ENCODE measurements around the gene ABHD8. TPM values are rescaled to one million over a fixed set of nuclear protein-coding genes. Genes with fewer than 3 reads are reported as not detected.

ABHD8 gene
- total and polyA plus RNA-seq, 2 of the 13 experiments (the other 11 are each of a cell fraction or from before 2014, with no cell fraction given): 6.3 to 7.2 TPM

DNA sequence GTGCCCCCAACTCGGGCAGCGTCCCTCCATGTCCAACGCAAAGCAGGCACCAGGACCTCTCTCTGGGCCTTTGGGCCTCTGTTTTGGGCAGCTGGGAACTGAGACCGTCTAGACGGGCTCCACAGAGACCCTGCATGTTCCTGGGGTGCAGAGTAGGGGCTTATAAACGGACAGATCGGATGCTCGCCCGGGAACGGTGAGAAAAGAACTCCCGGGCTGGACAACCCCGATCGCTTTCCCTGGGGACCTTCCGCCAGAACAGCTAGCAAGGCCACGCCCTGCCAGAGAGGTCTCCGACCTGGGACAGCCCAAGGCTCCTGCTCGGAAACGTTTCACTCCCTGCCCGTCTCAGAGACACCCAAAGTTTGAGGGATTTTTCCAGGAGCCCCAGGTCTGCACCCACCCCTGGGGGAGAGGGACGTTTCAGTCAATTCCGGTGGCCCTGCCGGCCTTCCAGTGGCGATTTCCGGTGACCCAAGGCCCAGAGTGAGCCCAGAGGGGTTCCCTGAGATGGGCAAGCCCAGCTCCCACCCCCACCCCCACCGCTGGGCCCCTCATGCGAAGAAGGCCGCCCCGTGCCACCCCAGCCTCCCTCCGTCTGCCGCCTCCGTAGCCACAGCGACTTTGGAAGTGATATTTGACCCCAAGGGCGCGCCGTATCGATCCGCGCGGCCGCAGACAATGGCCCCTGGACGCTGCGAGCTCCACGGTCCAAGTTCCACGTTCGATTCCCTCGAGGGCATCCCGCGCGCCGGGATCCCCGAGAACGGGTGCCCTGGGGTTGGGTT is 59.2 kb downstream of the ABHD8 start:
- Histone ChIP-seq H3K4me3 (replicated peaks in 1 of 3; ENCODE audit: insufficient read depth in 1 of 3, low read depth in 2 of 3, low read length in 3 of 3) (peak overlapping the region; percentile 87 to 92 (median 89)), H4K20me1 (ENCODE audit: insufficient read depth, low read length) (peaks cover 27% of the 10 kb centered on the region; the same call in 1 of the 2 replicates), H3K9me3 (ENCODE audit: low read length) (no peaks in the 10 kb centered on the region), H2AFZ (ENCODE audit: low read length) (no peak overlapping the region), H3K4me1 (ENCODE audit: insufficient read depth, low read length) (peaks cover 72% of the 10 kb centered on the region), H3K9ac (ENCODE audit: insufficient read depth, low read depth, low read length) (peak overlapping the region; percentile 90), H3K79me2 (ENCODE audit: insufficient read depth, low read length) (peaks cover 47% of the 10 kb centered on the region), H3K27ac (ENCODE audit: extremely low read length, insufficient read depth, low read length) (peak overlapping the region; percentile 95), H3K27me3 (ENCODE audit: control insufficient read depth in 1 of 2, insufficient read depth in 2 of 2, low read length in 2 of 2) (no peaks in the 10 kb centered on the region), H3K4me2 (ENCODE audit: low read depth, low read length) (peak overlapping the region; percentile 99), H3K36me3 (replicated peaks in 1 of 2; ENCODE audit: control insufficient read depth in 1 of 2, insufficient read depth in 2 of 2, low read length in 2 of 2) (no peaks in the 10 kb centered on the region)
- peak; percentile 18 for ATAC-seq
- in situ Hi-C loops (cut with HindIII; ENCODE audit: extremely low pct_ligation_motif_present, low pct_unique_long_range_greater_than_20kb) (no loop called here), intact Hi-C loops (cut with micrococcal nuclease; ENCODE audit: unreplicated experiment) (no loop called here)
- ChIA-PET CTCF (ENCODE audit: low intra/inter-chr PET ratio, low total read pairs) (no interaction called here), POLR2A (interaction anchor here (0.5 to 9.0 kb wide), 16 partner anchors 8 to 161 kb away, joined by 3 to 178 read pairs (median 4); partner anchors contain the start of genes BABAM1, BST2, MRPL34 and OCEL1)
- 0% methylated on average over 18 of the region's 52 CpGs for WGBS (ENCODE audit: low lambda C conversion rate)
- BruUV-seq (replicated peaks): no TSS peak
- peak; percentile 51 for DNase-seq (ENCODE audit: low spot score)
- FAIRE-seq: peak; percentile 56
- TF ChIP-seq MEIS2 (CRISPR knock-in tag; IDR thresholded peaks at IDR 0.05) (peak; percentile 22; the same call in 1 of the 2 replicates), AGO2 (optimal IDR thresholded peaks at IDR 0.05; ENCODE audit: low read depth, low read length) (no peak), CBX2 (IDR thresholded peaks at IDR 0.05; ENCODE audit: low read depth, low read length) (no peak), CBX2 (CRISPR knock-in tag; IDR thresholded peaks at IDR 0.05; ENCODE audit: low read depth) (no peak), HOXA9 (CRISPR knock-in tag; IDR thresholded peaks at IDR 0.05; ENCODE audit: borderline replicate concordance) (no peak), ISL2 (CRISPR knock-in tag; IDR thresholded peaks at IDR 0.05) (0 out of 2 replicates have a peak, but pooled peaks have one; percentile 30), GABPB1 (CRISPR knock-in tag; IDR thresholded peaks at IDR 0.05) (peak; percentile 72), ZNF816 (CRISPR knock-in tag; IDR thresholded peaks at IDR 0.05; ENCODE audit: borderline replicate concordance) (no peak), FOSL2 (CRISPR knock-in tag; IDR thresholded peaks at IDR 0.05) (peak; percentile 41), TBX2 (CRISPR knock-in tag; IDR thresholded peaks at IDR 0.05; ENCODE audit: borderline replicate concordance) (no peak), TEAD3 (CRISPR knock-in tag; optimal IDR thresholded peaks at IDR 0.05; ENCODE audit: borderline replicate concordance) (no peak), FOXK2 (IDR thresholded peaks at IDR 0.05) (no peak), ZNF460 (CRISPR knock-in tag; IDR thresholded peaks at IDR 0.05; ENCODE audit: borderline replicate concordance) (no peak; the same call in 1 of the 2 replicates), ZNF232 (CRISPR knock-in tag; IDR thresholded peaks at IDR 0.05; ENCODE audit: borderline replicate concordance) (peak; percentile 76; the same call in 1 of the 2 replicates), ZNF749 (CRISPR knock-in tag; IDR thresholded peaks at IDR 0.05; ENCODE audit: borderline replicate concordance) (no peak), ZNF891 (CRISPR knock-in tag; IDR thresholded peaks at IDR 0.05) (no peak), ZNF660 (CRISPR knock-in tag; IDR thresholded peaks at IDR 0.05; ENCODE audit: borderline replicate concordance, low read depth) (no peak), ZSCAN12 (CRISPR knock-in tag; IDR thresholded peaks at IDR 0.05) (no peak), TBP (CRISPR knock-in tag; IDR thresholded peaks at IDR 0.05) (no peak)
- TF ChIP-seq, protein P1, sequence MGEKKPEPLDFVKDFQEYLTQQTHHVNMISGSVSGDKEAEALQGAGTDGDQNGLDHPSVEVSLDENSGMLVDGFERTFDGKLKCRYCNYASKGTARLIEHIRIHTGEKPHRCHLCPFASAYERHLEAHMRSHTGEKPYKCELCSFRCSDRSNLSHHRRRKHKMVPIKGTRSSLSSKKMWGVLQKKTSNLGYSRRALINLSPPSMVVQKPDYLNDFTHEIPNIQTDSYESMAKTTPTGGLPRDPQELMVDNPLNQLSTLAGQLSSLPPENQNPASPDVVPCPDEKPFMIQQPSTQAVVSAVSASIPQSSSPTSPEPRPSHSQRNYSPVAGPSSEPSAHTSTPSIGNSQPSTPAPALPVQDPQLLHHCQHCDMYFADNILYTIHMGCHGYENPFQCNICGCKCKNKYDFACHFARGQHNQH (CRISPR knock-in tag; IDR thresholded peaks at IDR 0.05): peak; percentile 62; the same call in 1 of the 2 replicates
- TF ChIP-seq, protein P2, sequence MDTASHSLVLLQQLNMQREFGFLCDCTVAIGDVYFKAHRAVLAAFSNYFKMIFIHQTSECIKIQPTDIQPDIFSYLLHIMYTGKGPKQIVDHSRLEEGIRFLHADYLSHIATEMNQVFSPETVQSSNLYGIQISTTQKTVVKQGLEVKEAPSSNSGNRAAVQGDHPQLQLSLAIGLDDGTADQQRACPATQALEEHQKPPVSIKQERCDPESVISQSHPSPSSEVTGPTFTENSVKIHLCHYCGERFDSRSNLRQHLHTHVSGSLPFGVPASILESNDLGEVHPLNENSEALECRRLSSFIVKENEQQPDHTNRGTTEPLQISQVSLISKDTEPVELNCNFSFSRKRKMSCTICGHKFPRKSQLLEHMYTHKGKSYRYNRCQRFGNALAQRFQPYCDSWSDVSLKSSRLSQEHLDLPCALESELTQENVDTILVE (CRISPR knock-in tag; IDR thresholded peaks at IDR 0.05): peak; percentile 22; the same call in 1 of the 2 replicates
- TF ChIP-seq, protein P3, sequence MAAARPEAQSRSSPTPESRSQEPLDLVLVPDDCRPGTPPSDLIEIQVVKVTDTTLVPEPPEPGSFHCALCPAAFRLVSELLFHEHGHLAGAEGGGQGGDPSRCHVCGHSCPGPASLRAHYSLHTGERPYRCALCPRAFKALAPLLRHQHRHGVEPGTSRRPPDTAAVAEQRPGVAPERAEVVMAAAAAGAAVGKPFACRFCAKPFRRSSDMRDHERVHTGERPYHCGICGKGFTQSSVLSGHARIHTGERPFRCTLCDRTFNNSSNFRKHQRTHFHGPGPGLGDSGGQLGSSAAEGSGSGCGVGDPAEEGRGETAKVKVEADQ (CRISPR knock-in tag; IDR thresholded peaks at IDR 0.05; ENCODE audit: borderline replicate concordance): peak; percentile 40; the same call in 1 of the 2 replicates
